Astrocyte (in vitro differentiated cells and primary cell): Measurements from ENCODE around the gene TCN1. TPM values are rescaled to one million over a fixed set of nuclear protein-coding genes. Genes with fewer than 3 reads are reported as not detected.
A peak's percentile ranks its signal among the peaks of the same experiment; 100 is the strongest.

ENCODE experiments used
- DNase-seq: peaks from one replicate; pipeline ENCODE4 v3.0.0-alpha.2; 2010; ENCODE audit warnings: low read depth
- FAIRE-seq: peaks from 2 replicates; lab custom pipeline; 2011; peaks lifted over from hg19 to GRCh38; lab: Jason Lieb, UNC
- H2AFZ ChIP-seq: 2 replicates; pipeline ENCODE4 v1.6.0; 2012; ENCODE audit warnings: low read depth, low read length, inconsistent platforms
- H3K27ac ChIP-seq: 2 replicates; pipeline ENCODE4 v1.5.1; 2011; ENCODE audit warnings: low read depth, low read length, inconsistent platforms
- H3K27me3 ChIP-seq: 2 replicates; pipeline ENCODE4 v1.6.0; 2011; ENCODE audit warnings: low read length, inconsistent platforms; ENCODE audit not compliant: insufficient read depth
- H3K36me3 ChIP-seq: 2 replicates; pipeline ENCODE4 v1.5.1; 2011; ENCODE audit warnings: low read length, inconsistent platforms; ENCODE audit not compliant: insufficient read depth
- H3K4me1 ChIP-seq: 2 replicates; pipeline ENCODE4 v1.5.1; 2011; ENCODE audit warnings: low read length, inconsistent platforms; ENCODE audit not compliant: insufficient read depth
- H3K4me2 ChIP-seq: 2 replicates; pipeline ENCODE4 v1.6.0; 2012; ENCODE audit warnings: low read length, inconsistent platforms
- H3K4me3 ChIP-seq: 2 replicates; pipeline ENCODE4 v1.5.1; 2011; ENCODE audit warnings: low read depth, mild to moderate bottlenecking, low read length, inconsistent platforms; ENCODE audit not compliant: insufficient read depth
- H3K79me2 ChIP-seq: 2 replicates; pipeline ENCODE4 v1.6.0; 2012; ENCODE audit warnings: mild to moderate bottlenecking, low read length, inconsistent platforms; ENCODE audit not compliant: insufficient read depth
- H3K9ac ChIP-seq: 2 replicates; pipeline ENCODE4 v1.6.0; 2012; ENCODE audit warnings: mild to moderate bottlenecking, low read length, inconsistent platforms
- H3K9me3 ChIP-seq: 2 replicates; pipeline ENCODE4 v1.5.1; 2012; ENCODE audit warnings: low read depth, mild to moderate bottlenecking, low read length, inconsistent platforms; ENCODE audit not compliant: insufficient read depth
- H4K20me1 ChIP-seq: 2 replicates; pipeline ENCODE4 v1.6.0; 2012; ENCODE audit warnings: low read length, inconsistent platforms; ENCODE audit not compliant: insufficient read depth
- H3K27ac Mint-ChIP-seq: one replicate; pipeline ENCODE4 v1.8.0; 2021; ENCODE audit warnings: mild to moderate bottlenecking, mixed read lengths; ENCODE audit not compliant: unreplicated experiment
- H3K27me3 Mint-ChIP-seq: one replicate; pipeline ENCODE4 v1.8.0; 2021; ENCODE audit warnings: low read depth, mixed read lengths; ENCODE audit not compliant: unreplicated experiment
- H3K36me3 Mint-ChIP-seq: one replicate; pipeline ENCODE4 v1.8.0; 2021; ENCODE audit warnings: low read depth, mixed read lengths; ENCODE audit not compliant: unreplicated experiment
- H3K4me1 Mint-ChIP-seq: one replicate; pipeline ENCODE4 v1.8.0; 2021; ENCODE audit warnings: low read depth, mixed read lengths; ENCODE audit not compliant: unreplicated experiment
- H3K4me3 Mint-ChIP-seq: one replicate; pipeline ENCODE4 v1.8.0; 2021; ENCODE audit warnings: mild to moderate bottlenecking, moderate library complexity, mixed read lengths; ENCODE audit not compliant: unreplicated experiment
- H3K9me3 Mint-ChIP-seq: one replicate; pipeline ENCODE4 v1.8.0; 2021; ENCODE audit warnings: mild to moderate bottlenecking, mixed read lengths; ENCODE audit not compliant: unreplicated experiment
- EZH2 ChIP-seq: IDR thresholded peaks from 2 replicates; pipeline ENCODE4 v1.6.1; 2012; ENCODE audit warnings: mild to moderate bottlenecking, low read length, inconsistent platforms; ENCODE audit not compliant: insufficient read depth
- total RNA-seq: library from RNA; stranded (reverse); gene quantifications from 2 replicates; pipeline ENCODE4 v1.2.1, GENCODE V29; 2021
- TF ChIP-seq, protein P1 (sequence below): IDR thresholded peaks from 2 replicates; pipeline ENCODE4 v1.5.1; 2011; ENCODE audit warnings: low read depth, mild to moderate bottlenecking, inconsistent platforms, low read length, moderate library complexity; ENCODE audit not compliant: insufficient read depth

Gene TCN1
- total RNA-seq, 1 donor from 2014 or later = 0.45 TPM

DNA sequence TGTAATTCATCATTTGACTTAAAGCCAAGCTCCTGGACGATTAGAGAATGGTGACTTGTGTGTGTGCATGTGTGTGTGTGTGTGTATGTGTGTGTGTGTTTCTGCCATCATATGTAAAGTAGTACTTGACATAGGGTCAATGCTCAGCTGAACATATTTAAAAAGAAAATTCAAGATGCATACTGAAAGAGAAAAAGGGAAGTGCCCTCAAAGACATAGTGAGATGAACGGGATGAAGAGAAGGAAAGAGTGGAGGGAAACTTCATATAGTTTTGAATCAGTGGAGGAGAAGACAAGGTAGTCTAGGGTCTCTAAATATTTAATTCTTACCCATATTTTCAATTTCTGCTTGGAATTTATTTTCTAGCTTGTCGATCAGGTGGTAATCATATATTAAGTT lies 4.0 kb downstream of the TCN1 start:
- Histone ChIP-seq H3K9me3 (no peaks in the 10 kb centered on the region), H2AFZ (no peak overlapping the region), H3K36me3 (no peaks in the 10 kb centered on the region), H3K4me3 (no peak overlapping the region), H3K27ac (no peak overlapping the region), H3K79me2 (no peaks in the 10 kb centered on the region), H3K4me1 (peaks cover 9% of the 10 kb centered on the region), H3K9ac (no peak overlapping the region), H4K20me1 (no peaks in the 10 kb centered on the region), H3K27me3 (no peaks in the 10 kb centered on the region), H3K4me2 (no peak overlapping the region)
- Mint-ChIP-seq H3K36me3 (no peaks in the 10 kb centered on the region), H3K4me3 (no peak overlapping the region), H3K27me3 (no peaks in the 10 kb centered on the region), H3K9me3 (peaks cover 1% of the 10 kb centered on the region), H3K27ac (no peak overlapping the region), H3K4me1 (peaks cover 20% of the 10 kb centered on the region)
- FAIRE-seq = no peak
- TF ChIP-seq EZH2 = no peak
- TF ChIP-seq, protein P1, sequence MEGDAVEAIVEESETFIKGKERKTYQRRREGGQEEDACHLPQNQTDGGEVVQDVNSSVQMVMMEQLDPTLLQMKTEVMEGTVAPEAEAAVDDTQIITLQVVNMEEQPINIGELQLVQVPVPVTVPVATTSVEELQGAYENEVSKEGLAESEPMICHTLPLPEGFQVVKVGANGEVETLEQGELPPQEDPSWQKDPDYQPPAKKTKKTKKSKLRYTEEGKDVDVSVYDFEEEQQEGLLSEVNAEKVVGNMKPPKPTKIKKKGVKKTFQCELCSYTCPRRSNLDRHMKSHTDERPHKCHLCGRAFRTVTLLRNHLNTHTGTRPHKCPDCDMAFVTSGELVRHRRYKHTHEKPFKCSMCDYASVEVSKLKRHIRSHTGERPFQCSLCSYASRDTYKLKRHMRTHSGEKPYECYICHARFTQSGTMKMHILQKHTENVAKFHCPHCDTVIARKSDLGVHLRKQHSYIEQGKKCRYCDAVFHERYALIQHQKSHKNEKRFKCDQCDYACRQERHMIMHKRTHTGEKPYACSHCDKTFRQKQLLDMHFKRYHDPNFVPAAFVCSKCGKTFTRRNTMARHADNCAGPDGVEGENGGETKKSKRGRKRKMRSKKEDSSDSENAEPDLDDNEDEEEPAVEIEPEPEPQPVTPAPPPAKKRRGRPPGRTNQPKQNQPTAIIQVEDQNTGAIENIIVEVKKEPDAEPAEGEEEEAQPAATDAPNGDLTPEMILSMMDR = no peak
- DNase-seq = no peak

DNA sequence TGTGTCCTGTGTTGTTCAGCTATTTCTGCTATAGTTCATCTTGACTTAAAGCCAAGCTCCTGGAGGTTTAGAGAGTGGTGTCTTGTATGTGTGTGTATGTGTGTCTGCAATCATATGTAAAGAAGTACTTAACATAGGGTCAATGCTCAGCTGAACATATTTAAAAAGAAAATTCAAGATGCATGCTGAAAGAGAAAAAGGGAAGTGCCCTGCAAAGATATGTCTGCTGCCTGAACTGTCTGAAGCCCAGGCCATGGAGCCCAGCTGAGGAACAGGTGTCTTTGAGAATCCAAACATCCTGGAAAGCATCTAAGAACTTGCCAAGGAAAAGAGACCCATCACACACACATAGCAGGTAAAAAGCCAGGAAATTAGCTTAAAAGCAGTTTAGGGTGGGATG lies 6.6 kb downstream of the TCN1 start:
- Mint-ChIP-seq H3K27ac (no peak overlapping the region), H3K27me3 (no peaks in the 10 kb centered on the region), H3K4me1 (peaks cover 13% of the 10 kb centered on the region), H3K36me3 (no peaks in the 10 kb centered on the region), H3K9me3 (no peaks in the 10 kb centered on the region), H3K4me3 (no peak overlapping the region)
- Histone ChIP-seq H3K4me3 (no peak overlapping the region), H3K9me3 (no peaks in the 10 kb centered on the region), H4K20me1 (no peaks in the 10 kb centered on the region), H3K9ac (no peak overlapping the region), H3K4me1 (peaks cover 9% of the 10 kb centered on the region), H3K27me3 (no peaks in the 10 kb centered on the region), H3K79me2 (no peaks in the 10 kb centered on the region), H3K27ac (no peak overlapping the region), H2AFZ (no peak overlapping the region), H3K36me3 (no peaks in the 10 kb centered on the region), H3K4me2 (no peak overlapping the region)
- no peak for FAIRE-seq
- TF ChIP-seq, protein P1 = no peak
- TF ChIP-seq EZH2 = no peak
- DNase-seq = no peak

DNA sequence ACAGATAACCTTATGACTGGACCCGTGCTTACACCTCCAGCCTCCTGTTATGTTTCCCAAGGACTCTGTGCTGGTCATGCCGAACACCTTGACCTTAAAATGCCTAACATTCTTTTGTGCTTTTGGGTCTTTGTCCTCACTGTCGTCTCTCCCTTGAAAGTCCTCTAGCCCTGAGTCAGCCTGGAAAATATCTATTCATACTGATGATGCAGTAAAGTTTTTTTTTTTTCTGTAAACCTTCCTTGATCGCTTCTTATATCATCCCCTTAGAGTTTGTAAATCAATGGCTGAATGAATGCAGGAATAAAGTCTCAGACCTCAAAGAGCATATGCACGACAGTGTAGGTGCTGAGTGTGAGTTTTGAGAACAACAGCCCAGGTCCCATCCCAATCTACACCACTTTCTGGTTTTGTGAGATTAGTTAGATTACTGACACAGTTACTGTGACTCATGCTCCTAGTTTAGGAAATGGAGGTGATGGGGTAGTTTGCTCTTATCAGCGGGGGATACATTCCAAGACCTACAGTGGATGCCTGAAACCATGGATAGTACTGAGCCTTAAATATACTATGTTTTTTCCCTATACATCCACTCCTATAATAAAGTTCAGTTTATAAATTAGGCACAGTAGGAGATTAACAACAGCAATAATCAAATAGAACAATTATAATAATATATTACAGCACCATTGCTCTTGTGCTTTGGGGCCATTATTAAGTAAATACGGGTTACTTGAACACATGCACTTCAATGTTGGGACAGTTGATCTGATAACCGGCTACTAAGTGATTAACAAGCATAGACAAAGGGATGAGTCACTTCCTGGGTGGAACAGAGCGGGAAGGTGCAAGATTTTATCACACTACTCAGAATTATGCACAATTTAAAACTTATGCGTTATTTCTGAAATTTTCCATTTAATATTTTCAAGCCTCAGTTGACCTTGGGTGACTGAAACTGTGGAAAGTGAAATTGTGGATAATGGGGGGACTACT lies 8.6 kb downstream of the TCN1 start:
- Histone ChIP-seq H3K79me2 (no peaks in the 10 kb centered on the region), H4K20me1 (no peaks in the 10 kb centered on the region), H3K4me2 (peak overlapping the region; percentile 62), H3K9me3 (no peaks in the 10 kb centered on the region), H2AFZ (no peak overlapping the region), H3K4me3 (no peak overlapping the region), H3K9ac (no peak overlapping the region), H3K4me1 (peaks cover 9% of the 10 kb centered on the region), H3K27me3 (no peaks in the 10 kb centered on the region), H3K27ac (peak overlapping the region; percentile 22), H3K36me3 (no peaks in the 10 kb centered on the region)
- Mint-ChIP-seq H3K4me3 (no peak overlapping the region), H3K9me3 (no peaks in the 10 kb centered on the region), H3K27me3 (no peaks in the 10 kb centered on the region), H3K36me3 (no peaks in the 10 kb centered on the region), H3K4me1 (peaks cover 13% of the 10 kb centered on the region), H3K27ac (peak overlapping the region; percentile 72)
- TF ChIP-seq, protein P1 = no peak
- no peak for TF ChIP-seq EZH2
- DNase-seq (peak; percentile 33), FAIRE-seq (no peak)
